ENCODE results near the gene LPAR1.
"Not testable (repeated sequence)": the region's sequence is repeated elsewhere in the genome, so short reads cannot be mapped to it uniquely, and the experiment has no call there.

The LPAR1 gene

GRCh38 chr9:111038331-111039230 is at the start of gene LPAR1:
Gene LPAR1, minus strand, starts transcription at chr9:111038470. Its CDS starts 66,353 bp downstream, at chr9:110972117.
- DNase-seq, result no peak

- no peak for DNase-seq
Observed at GRCh38 chr9:111078391-111079038, 40.2 kb upstream of the LPAR1 start.

GRCh38 chr9:111076519-111076918 is 38.2 kb upstream of the LPAR1 start:
- DNase-seq, result no peak

- no peak for DNase-seq
Observed at GRCh38 chr9:111076042-111076441, 37.8 kb upstream of the LPAR1 start.

- no peak for DNase-seq
Observed at GRCh38 chr9:111074395-111074794, 36.1 kb upstream of the LPAR1 start.

GRCh38 chr9:111069183-111069582 is 30.9 kb upstream of the LPAR1 start:
- no peak for DNase-seq

- no peak for DNase-seq
Observed at GRCh38 chr9:111068771-111069170, 30.5 kb upstream of the LPAR1 start.

GRCh38 chr9:111068383-111068730 is 30.1 kb upstream of the LPAR1 start:
- no peak for DNase-seq

- DNase-seq, result no peak
Observed at GRCh38 chr9:111066468-111066867, 28.2 kb upstream of the LPAR1 start.

- DNase-seq, result no peak
Observed at GRCh38 chr9:111065414-111065813, 27.1 kb upstream of the LPAR1 start.

GRCh38 chr9:111064160-111064837 is 26.0 kb upstream of the LPAR1 start:
- no peak for DNase-seq

- no peak for DNase-seq
Observed at GRCh38 chr9:111063332-111063731, 25.1 kb upstream of the LPAR1 start.

GRCh38 chr9:111058166-111058565 is 19.9 kb upstream of the LPAR1 start:
- no peak for DNase-seq

GRCh38 chr9:111056538-111056937 is 18.3 kb upstream of the LPAR1 start:
- no peak for DNase-seq

- no peak for DNase-seq
Observed at GRCh38 chr9:111052791-111053190, 14.5 kb upstream of the LPAR1 start.

GRCh38 chr9:111051400-111051799 is 13.1 kb upstream of the LPAR1 start:
- DNase-seq, result no peak

GRCh38 chr9:111050819-111051218 is 12.5 kb upstream of the LPAR1 start:
- no peak for DNase-seq

GRCh38 chr9:111047287-111047686 is 9.0 kb upstream of the LPAR1 start:
- not testable (repeated sequence) for DNase-seq

GRCh38 chr9:111041902-111042301 is 3.6 kb upstream of the LPAR1 start:
- no peak for DNase-seq

- no peak for DNase-seq
Observed at GRCh38 chr9:111040494-111040893, 2.2 kb upstream of the LPAR1 start.

GRCh38 chr9:111039231-111039906 is 1.1 kb upstream of the LPAR1 start:
- DNase-seq, result no peak

GRCh38 chr9:111037708-111038330 is 451 bp downstream of the LPAR1 start:
- DNase-seq, result no peak

- DNase-seq, result no peak
Observed at GRCh38 chr9:111037356-111037707, 938 bp downstream of the LPAR1 start.
